Activated T-helper 2 cell treated with anti-CD3 and anti-CD28 coated beads, Interferon-gamma antibody, Interleukin-2, Interleukin-4, amounts not matched to agents 10 μg/mL and 5 μg/mL and 100 μg/mL, durations not matched to agents 14 hours and 24 hours and 36 hours (primary cell): ENCODE measurements around the gene DGKB. TPM values are rescaled to one million over a fixed set of nuclear protein-coding genes. Genes with fewer than 3 reads are reported as not detected.

Experiments
- DNase-seq: peaks from one replicate; pipeline ENCODE4 v3.0.0; 2021; ENCODE audit warnings: low spot score
- H3K27ac Mint-ChIP-seq: one replicate; pipeline ENCODE4 v1.8.0; 2021; ENCODE audit warnings: mixed read lengths
- H3K27me3 Mint-ChIP-seq: one replicate; pipeline ENCODE4 v1.8.0; 2021; ENCODE audit warnings: low read depth, mixed read lengths
- H3K36me3 Mint-ChIP-seq: one replicate; pipeline ENCODE4 v1.8.0; 2021; ENCODE audit warnings: low read depth, mixed read lengths
- H3K4me1 Mint-ChIP-seq: one replicate; pipeline ENCODE4 v1.8.0; 2021; ENCODE audit warnings: low read depth, mixed read lengths
- H3K4me3 Mint-ChIP-seq: one replicate; pipeline ENCODE4 v1.8.0; 2021; ENCODE audit warnings: low read depth, mild to moderate bottlenecking, moderate library complexity, mixed read lengths
- H3K9me3 Mint-ChIP-seq: one replicate; pipeline ENCODE4 v1.8.0; 2021; ENCODE audit warnings: mixed read lengths
- intact Hi-C: fragments of 100-400 bp; cut with micrococcal nuclease; formaldehyde crosslinking; loops from one replicate; pipeline ENCODE4 v1.15.1; 2023
- total RNA-seq: library from RNA; stranded (reverse); gene quantifications from 2 replicates; pipeline ENCODE4 v1.2.3, GENCODE V29; 2022

Gene DGKB
- total RNA-seq, 1 donor from 2014 or later, result not detected

GRCh38 chr7:14896461-14896860 lies 6.1 kb downstream of the DGKB start:
- Mint-ChIP-seq H3K27me3 (no peaks in the 10 kb centered on the region), H3K27ac (no peak overlapping the region), H3K4me1 (no peaks in the 10 kb centered on the region), H3K9me3 (no peaks in the 10 kb centered on the region), H3K4me3 (no peak overlapping the region), H3K36me3 (no peaks in the 10 kb centered on the region)
- DNase-seq, result no peak
- intact Hi-C loops, result no loop called here

- Mint-ChIP-seq H3K27ac (no peak overlapping the region), H3K4me1 (no peaks in the 10 kb centered on the region), H3K9me3 (peaks cover 3% of the 10 kb centered on the region), H3K27me3 (no peaks in the 10 kb centered on the region), H3K36me3 (no peaks in the 10 kb centered on the region), H3K4me3 (no peak overlapping the region)
- intact Hi-C loops, result no loop called here
- DNase-seq, result no peak
Observed at GRCh38 chr7:14894826-14895225, 7.7 kb downstream of the DGKB start.

GRCh38 chr7:14892961-14893360 lies 9.6 kb downstream of the DGKB start:
- Mint-ChIP-seq H3K9me3 (peaks cover 3% of the 10 kb centered on the region), H3K4me1 (no peaks in the 10 kb centered on the region), H3K36me3 (no peaks in the 10 kb centered on the region), H3K27ac (no peak overlapping the region), H3K4me3 (no peak overlapping the region), H3K27me3 (no peaks in the 10 kb centered on the region)
- no peak for DNase-seq
- intact Hi-C loops, result no loop called here

GRCh38 chr7:14891289-14891688 lies 11.3 kb downstream of the DGKB start:
- peaks cover 3% of the 10 kb centered on the region for H3K9me3 Mint-ChIP-seq
- H3K4me1 Mint-ChIP-seq, result no peaks in the 10 kb centered on the region
- H3K36me3 Mint-ChIP-seq, result no peaks in the 10 kb centered on the region
- DNase-seq, result no peak
- intact Hi-C loops, result no loop called here
- no peaks in the 10 kb centered on the region for H3K27me3 Mint-ChIP-seq
- no peak overlapping the region for H3K27ac Mint-ChIP-seq
- H3K4me3 Mint-ChIP-seq, result no peak overlapping the region

GRCh38 chr7:14888962-14889361 lies 13.6 kb downstream of the DGKB start:
- H3K27ac Mint-ChIP-seq, result no peak overlapping the region
- no peaks in the 10 kb centered on the region for H3K27me3 Mint-ChIP-seq
- no peaks in the 10 kb centered on the region for H3K36me3 Mint-ChIP-seq
- intact Hi-C loops, result no loop called here
- peaks cover 3% of the 10 kb centered on the region for H3K9me3 Mint-ChIP-seq
- no peak for DNase-seq
- H3K4me3 Mint-ChIP-seq, result no peak overlapping the region
- H3K4me1 Mint-ChIP-seq, result no peaks in the 10 kb centered on the region

- DNase-seq, result no peak
- H3K27me3 Mint-ChIP-seq, result no peaks in the 10 kb centered on the region
- intact Hi-C loops, result no loop called here
- H3K9me3 Mint-ChIP-seq, result peaks cover 3% of the 10 kb centered on the region
- H3K4me3 Mint-ChIP-seq, result no peak overlapping the region
- H3K4me1 Mint-ChIP-seq, result no peaks in the 10 kb centered on the region
- no peak overlapping the region for H3K27ac Mint-ChIP-seq
- no peaks in the 10 kb centered on the region for H3K36me3 Mint-ChIP-seq
Observed at GRCh38 chr7:14886533-14886932, 16.0 kb downstream of the DGKB start.

GRCh38 chr7:14875941-14876587 lies 26.5 kb downstream of the DGKB start:
- H3K4me3 Mint-ChIP-seq, result no peak overlapping the region
- H3K36me3 Mint-ChIP-seq, result no peaks in the 10 kb centered on the region
- intact Hi-C loops, result no loop called here
- DNase-seq, result no peak
- H3K9me3 Mint-ChIP-seq, result no peaks in the 10 kb centered on the region
- no peak overlapping the region for H3K27ac Mint-ChIP-seq
- H3K27me3 Mint-ChIP-seq, result no peaks in the 10 kb centered on the region
- H3K4me1 Mint-ChIP-seq, result no peaks in the 10 kb centered on the region

- Mint-ChIP-seq H3K27me3 (no peaks in the 10 kb centered on the region), H3K36me3 (no peaks in the 10 kb centered on the region), H3K4me1 (no peaks in the 10 kb centered on the region), H3K4me3 (no peak overlapping the region), H3K9me3 (peaks cover 11% of the 10 kb centered on the region), H3K27ac (no peak overlapping the region)
- no peak for DNase-seq
- intact Hi-C loops, result no loop called here
Observed at GRCh38 chr7:14871880-14872279, 30.7 kb downstream of the DGKB start.

- Mint-ChIP-seq H3K4me3 (no peak overlapping the region), H3K27me3 (no peaks in the 10 kb centered on the region), H3K4me1 (no peaks in the 10 kb centered on the region), H3K9me3 (peaks cover 15% of the 10 kb centered on the region), H3K36me3 (no peaks in the 10 kb centered on the region), H3K27ac (no peak overlapping the region)
- DNase-seq, result no peak
- intact Hi-C loops, result no loop called here
Observed at GRCh38 chr7:14870394-14870793, 32.2 kb downstream of the DGKB start.

- intact Hi-C loops, result no loop called here
- Mint-ChIP-seq H3K9me3 (peaks cover 16% of the 10 kb centered on the region), H3K27me3 (no peaks in the 10 kb centered on the region), H3K36me3 (no peaks in the 10 kb centered on the region), H3K4me1 (no peaks in the 10 kb centered on the region), H3K4me3 (no peak overlapping the region), H3K27ac (no peak overlapping the region)
- no peak for DNase-seq
Observed at GRCh38 chr7:14868937-14869336, 33.6 kb downstream of the DGKB start.

- no peak overlapping the region for H3K27ac Mint-ChIP-seq
- H3K4me3 Mint-ChIP-seq, result no peak overlapping the region
- no peaks in the 10 kb centered on the region for H3K27me3 Mint-ChIP-seq
- DNase-seq, result no peak
- H3K36me3 Mint-ChIP-seq, result no peaks in the 10 kb centered on the region
- peaks cover 5% of the 10 kb centered on the region for H3K9me3 Mint-ChIP-seq
- no peaks in the 10 kb centered on the region for H3K4me1 Mint-ChIP-seq
- intact Hi-C loops, result no loop called here
Observed at GRCh38 chr7:14861456-14861855, 41.1 kb downstream of the DGKB start.

GRCh38 chr7:14859267-14859666 lies 43.3 kb downstream of the DGKB start:
- Mint-ChIP-seq H3K9me3 (no peaks in the 10 kb centered on the region), H3K4me1 (no peaks in the 10 kb centered on the region), H3K36me3 (no peaks in the 10 kb centered on the region), H3K4me3 (no peak overlapping the region), H3K27me3 (no peaks in the 10 kb centered on the region), H3K27ac (no peak overlapping the region)
- intact Hi-C loops, result no loop called here
- no peak for DNase-seq

- Mint-ChIP-seq H3K4me3 (no peak overlapping the region), H3K4me1 (no peaks in the 10 kb centered on the region), H3K27me3 (no peaks in the 10 kb centered on the region), H3K27ac (no peak overlapping the region), H3K36me3 (no peaks in the 10 kb centered on the region), H3K9me3 (no peaks in the 10 kb centered on the region)
- DNase-seq, result no peak
- intact Hi-C loops, result no loop called here
Observed at GRCh38 chr7:14858866-14859265, 43.7 kb downstream of the DGKB start.

GRCh38 chr7:14858410-14858809 lies 44.1 kb downstream of the DGKB start:
- Mint-ChIP-seq H3K27me3 (no peaks in the 10 kb centered on the region), H3K4me3 (no peak overlapping the region), H3K9me3 (no peaks in the 10 kb centered on the region), H3K4me1 (no peaks in the 10 kb centered on the region), H3K36me3 (no peaks in the 10 kb centered on the region), H3K27ac (no peak overlapping the region)
- no peak for DNase-seq
- intact Hi-C loops, result no loop called here
